ENCODE results near the gene GATM.
"Not testable (repeated sequence)": the region's sequence is repeated elsewhere in the genome, so short reads cannot be mapped to it uniquely, and the experiment has no call there.

Gene GATM

DNA sequence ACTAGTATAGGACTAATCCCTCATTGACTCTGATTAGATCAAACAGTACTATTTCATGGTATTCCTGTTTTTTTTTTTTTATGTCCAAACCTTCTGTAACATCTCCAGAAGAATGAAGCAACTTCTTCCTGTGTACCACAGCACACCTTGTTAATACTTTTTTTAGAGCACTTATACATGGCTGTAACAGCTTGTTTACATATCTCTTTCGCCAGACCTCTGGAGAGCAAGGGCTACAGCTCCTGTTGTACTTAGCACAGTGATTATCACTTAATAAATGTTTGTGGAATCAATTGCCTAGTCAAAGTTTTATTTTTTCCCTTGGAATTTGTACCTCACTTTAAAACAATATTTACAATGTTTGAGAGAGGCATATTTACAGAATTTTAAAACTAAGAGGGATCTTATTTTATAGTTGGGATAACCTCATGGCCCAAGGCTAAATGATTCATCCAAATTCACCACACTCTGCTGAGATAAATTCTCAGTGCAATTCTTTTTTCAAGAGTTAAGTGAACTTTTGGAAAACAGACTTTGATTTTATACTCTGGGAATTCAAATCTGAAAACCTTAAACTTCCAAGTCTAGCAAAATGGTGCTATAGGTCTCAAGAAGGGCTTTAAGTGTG, 9.2 kb upstream of the GATM start:
- no peak for DNase-seq (ENCODE audit: low read depth)

DNA sequence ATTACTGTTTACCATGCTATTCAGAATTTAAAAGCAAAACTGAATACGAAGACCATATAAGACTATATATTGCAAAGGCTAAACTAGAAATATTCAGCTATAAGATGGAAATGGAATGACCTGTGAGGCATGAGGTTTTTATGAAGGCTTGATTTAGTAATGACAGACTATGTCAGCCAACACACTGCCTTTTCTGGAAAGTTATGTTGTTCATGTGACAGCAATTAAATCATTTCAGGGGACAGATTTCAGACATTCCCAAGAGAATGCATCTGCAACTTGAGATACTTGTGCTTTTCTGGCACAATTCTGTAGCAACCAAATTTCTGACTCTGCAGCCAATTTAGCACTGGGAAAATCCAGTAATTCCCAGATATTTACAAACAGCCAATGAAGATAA, 8.6 kb upstream of the GATM start:
- DNase-seq (ENCODE audit: low read depth) = no peak

DNA sequence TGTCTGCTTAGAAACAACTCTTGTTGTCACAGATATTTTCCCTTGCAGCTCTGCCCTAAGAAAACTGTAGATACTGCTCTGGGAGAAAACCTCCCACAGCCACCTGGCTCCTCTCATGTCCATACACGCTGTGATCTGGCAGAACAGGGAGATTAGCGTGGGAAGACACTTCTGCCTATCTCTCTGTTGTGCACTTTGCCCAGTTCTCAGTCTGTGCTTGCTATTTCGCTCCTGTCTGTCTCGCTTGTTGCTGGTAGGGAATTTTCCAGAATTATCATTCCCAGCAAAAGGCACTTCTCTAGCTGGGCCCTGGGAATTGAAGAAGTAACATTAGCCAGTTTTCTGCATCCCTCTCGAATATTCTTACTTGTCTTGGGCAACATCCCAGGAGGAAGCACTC, 8.1 kb upstream of the GATM start:
- DNase-seq (ENCODE audit: low read depth) = no peak

DNA sequence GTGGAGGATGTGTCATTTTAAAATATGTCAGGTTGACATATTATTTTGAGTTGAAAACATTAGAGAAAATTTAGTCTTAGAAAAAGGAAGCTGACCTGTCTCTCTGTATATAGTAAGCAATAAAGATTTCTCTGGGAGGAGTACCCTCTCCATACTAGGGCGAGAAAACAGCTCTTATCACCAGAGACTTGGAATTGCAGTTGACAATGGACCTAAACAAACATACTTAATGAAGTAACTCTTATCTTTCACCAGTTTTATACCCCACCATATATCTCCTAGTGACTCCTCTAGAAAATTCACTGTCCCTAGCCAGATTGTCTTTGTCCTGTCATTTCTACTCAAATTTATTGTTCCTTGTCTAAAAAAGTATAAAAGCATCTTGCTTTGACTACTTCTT, 7.2 kb upstream of the GATM start:
- DNase-seq (ENCODE audit: low read depth) = no peak

DNA sequence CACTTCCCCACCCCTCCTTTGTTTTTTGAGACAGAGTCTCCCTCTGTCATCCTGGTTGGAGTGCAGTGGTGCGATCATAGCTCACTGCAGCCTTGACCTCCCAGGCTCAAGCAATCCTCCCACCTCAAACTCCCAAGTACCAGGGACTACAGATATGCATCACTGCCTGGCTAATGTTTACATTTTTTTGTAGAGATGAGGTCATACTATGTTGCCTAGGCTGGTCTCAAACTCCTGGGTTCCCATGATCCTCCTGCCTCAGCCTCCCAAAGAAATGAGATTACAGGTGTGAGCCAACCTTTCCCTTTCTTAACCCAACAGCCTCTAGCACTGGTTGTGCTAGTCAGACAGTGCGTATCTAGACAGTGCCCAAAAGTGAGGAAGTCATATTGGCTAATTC, 6.4 kb upstream of the GATM start:
- no peak for DNase-seq (ENCODE audit: low read depth)

DNA sequence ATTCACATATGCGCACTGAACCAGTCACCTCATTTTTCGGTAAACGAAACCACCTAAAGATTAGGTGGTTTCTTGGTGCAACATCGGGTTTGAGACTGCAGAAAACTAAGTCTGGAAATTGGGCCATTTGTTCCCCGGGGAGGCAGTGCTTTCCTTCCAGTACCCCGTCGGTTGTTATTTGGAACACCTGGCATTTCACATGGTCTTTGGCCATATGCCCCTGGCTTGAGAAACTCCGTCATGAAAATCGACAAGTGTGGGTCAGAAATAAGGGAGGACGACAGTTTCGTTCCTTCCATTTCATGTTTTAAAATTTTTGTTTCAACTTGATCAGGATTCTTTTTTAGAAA, 544 bp upstream of the GATM start:
- DNase-seq (ENCODE audit: low read depth) = no peak

DNA sequence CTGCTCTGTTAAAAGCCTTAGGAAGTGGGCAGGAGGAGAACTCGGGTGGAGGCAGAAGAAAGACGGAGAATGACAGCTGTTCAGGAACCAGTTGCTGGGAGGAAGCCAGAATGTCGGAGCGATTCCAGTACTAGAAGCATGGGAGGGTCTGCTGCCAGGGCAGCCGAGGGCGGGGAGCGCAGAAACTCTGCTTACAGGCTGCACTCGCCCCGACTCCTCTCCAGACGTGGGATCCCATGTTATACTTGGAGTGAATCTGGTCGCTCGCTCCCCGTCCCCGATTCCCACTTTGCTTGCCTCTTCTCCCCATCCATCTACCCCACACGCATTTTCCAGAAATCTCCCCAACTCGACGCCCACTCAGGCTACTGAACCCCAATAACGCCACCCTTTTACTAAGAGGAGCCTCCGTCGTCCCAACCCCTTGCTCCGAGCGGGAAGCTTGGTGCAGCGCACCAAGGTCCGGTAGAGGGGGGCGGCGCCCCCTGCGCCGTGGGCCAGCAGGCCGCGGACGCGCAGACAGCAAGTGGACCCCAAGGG, 665 bp downstream of the GATM start:
- no peak for DNase-seq (ENCODE audit: low read depth)

DNA sequence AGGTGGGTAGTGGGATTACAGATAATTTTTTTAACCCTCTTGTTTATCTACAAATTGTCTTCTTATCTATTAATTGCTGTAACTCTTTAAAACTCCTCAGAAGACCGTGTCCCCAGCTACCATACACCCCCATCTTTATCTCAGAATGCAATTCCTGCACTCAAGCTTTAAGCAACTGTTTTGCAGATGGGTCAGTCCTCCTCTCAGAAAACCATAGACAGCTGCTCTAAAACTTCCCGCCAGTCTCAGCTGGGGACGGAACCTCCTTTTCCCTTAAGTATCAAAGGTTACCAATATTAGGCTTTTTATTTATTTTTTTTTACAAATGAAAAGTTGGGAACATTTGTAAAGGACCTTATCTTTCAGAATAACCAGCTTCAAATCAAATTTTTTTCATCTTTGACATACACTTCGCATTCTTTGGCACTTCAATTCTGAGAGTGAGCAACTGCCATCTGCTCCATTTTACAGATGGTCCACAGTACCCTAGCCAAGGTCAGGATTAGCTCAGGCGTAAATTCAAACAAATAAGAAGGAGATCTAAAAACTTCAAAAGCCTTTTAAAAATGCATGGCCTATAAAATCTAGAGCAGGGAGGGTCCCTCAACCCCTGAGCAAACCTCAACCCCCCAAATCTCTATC, 1.3 kb downstream of the GATM start:
- no peak for DNase-seq (ENCODE audit: low read depth)

DNA sequence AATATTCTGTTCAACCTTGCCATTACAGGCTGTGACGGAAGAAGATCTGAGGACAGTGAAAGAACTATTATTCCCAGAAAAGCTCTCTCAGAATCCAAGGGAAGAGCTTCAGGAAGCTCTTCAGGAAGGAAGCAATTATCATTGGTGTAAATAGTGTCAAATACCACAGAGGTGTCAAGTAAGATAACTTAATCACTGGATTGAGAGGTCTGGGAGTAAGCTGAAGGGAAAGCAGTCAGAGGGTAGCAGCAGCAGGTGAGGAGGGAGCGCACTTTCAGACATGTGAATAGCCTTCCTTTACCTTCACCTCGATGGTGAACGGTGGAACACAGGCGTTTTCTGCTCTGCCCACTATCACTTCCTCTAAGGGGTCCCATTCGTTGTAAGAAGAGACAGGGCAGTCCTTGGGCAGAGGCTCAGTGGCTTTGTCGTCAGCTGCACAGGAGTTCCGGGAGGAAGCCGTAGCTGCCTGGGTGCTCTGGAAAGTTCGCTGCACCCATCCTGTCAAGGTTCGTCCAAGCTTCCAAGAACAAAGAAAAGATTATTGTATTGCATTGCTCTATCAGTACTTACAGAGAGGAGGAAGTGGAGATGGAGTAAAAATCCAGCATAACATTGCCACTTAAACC, 1.9 kb downstream of the GATM start:
- DNase-seq (ENCODE audit: low read depth) = no peak

DNA sequence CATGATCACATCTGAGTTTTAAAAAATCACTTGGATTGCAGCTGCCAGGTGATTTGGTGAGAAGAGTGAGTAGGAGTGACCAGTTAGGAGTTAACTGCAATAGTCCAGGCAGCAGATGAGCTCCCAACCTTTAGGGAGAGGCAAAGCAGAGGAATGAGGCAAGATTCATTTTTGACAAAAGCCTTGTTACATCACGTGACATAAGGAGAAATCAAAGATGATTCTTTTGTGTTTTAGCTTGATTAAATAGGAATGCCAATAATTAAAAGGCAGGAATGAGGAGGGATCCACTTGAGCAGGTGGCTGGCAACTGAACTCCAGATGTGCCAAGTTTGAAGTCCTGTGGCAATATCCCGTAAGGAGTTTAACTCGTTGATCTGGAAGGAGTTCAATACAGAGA, 2.5 kb downstream of the GATM start:
- no peak for DNase-seq (ENCODE audit: low read depth)

DNA sequence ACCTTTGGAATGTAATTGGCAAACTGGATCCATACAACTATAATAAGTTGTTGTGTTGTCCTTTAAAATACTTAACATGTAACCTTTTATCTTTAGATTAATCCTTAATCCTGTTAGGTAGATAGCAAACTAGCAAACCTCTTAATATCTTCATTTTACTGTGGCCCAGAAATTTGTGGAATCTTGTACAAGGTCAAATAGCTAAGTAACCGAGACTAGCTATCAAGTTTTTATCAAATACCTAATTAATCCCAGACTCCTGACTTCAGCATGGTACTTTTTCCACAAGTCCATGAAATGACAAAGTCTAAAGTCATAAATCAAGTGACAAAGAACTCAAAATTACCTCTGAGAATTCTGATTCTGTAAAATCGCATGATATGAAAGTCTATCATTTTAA, 4.4 kb downstream of the GATM start:
- DNase-seq (ENCODE audit: low read depth) = no peak

DNA sequence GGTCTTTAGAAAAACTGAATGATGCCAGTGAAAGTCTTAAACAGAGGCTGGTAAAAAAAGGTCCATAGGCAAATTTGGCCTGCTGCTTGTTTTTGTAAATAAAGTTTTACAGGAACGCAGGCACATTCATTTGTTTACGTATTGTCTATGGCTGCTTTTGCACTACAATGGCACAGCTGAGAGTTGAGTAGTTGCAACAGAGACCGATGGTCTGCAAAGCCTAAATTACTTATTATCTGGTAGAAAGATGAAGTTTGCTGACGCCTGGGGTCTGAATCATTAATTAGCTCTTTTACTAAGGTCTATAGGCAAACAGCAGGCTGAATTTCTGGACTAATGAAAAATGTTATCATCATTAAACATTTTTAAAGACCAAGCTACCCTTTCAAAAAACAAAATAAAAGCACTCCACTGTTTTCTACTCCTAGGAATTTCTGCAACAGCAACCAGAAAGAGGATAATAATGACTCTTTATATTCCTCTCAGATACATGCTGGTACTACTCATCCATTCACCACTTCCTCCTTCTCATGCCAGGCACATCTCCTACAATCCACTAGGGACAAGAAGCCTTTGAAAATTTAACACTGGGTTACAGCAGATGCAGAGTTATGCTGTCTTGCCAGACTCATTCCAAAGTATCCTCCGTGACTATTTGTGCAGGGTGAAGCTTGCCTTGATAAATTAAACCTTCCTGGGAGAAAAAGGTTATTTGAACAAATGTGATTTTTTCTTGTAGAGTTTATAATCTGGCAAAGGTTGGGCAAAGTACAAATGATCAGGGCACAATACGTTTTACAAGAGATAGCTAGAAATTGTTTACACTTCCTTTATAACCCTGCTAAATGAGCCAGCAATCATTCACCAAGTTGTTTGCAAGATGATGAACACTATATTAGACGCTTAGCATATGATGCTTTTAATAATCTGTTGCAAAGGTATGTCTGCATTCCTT, 6.0 kb downstream of the GATM start:
- no peak for DNase-seq (ENCODE audit: low read depth)

DNA sequence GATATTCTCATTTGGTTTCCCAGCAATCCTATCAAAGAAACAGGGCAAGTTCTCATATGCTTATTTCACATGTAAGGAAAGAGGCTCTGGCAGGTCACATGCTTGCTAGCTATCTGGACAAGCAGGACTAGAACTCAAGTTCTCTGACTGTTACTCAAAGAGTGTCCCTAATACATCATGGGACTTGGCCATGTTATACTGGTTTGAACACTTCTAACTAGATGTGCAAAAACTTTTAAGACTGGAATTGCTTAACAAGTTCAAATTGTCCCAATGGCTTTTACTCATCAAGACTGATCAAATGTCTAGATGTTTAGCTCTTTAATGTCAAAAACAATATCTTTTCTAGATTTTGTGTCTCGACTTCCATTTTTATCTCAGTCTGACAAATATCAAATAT, 6.8 kb downstream of the GATM start:
- no peak for DNase-seq (ENCODE audit: low read depth)

DNA sequence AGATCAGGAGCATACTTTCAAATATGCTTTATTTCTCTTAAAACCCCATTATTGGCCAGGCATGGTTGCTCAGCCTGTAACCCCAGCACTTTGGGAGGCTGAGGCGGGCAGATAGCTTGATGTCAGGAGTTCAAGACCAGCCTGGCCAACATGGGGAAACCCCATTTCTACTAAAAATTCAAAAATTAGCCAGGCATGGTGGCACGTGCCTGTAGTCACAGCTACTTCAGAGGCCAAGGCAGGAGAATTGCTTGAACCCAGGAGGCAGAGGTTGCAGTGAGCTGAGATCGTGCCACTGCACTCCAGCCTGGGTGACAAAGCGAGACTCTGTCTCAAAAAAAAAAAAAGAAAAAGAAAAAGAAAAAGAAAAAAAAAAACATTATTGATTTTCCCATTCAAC, 8.3 kb downstream of the GATM start:
- DNase-seq (ENCODE audit: low read depth) = not testable (repeated sequence)

DNA sequence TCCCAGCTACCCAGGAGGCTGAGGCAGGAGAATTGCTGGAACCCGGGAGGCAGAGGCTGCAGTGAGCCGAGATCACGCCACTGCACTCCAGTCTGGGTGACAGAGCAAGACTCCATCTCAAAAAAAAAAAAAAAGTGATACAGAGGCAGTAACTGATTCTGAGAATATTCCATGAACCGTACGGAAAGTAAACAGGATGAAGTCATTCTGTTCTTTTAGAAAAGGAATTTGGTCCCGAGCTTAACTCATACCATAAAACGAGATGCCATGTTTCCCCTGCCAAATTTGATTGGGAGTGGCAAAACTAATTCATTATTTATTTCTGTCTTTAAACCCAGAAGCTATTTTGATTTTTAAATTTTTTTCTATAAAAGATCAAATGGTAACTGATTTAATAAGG, 11.1 kb downstream of the GATM start:
- DNase-seq (ENCODE audit: low read depth) = not testable (repeated sequence)

DNA sequence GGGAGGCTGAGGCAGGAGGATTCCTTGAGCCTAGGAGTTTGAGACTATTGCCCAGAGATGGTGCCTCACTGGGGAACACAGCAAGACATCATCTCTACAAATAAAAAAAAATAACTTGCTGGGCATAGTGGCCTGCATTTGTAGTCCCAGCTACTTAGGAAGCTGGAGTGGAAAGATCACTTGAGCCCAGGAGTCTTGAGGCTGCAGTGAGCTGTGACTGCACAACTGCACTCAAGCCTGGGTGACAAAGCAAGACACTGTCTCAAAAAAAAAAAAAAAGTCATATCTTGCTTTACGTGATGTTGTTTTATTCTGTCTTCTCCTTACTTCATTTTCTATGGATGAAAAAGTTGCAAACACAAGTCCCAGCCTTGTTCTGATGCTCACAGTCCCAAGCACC, 14.1 kb downstream of the GATM start:
- DNase-seq (ENCODE audit: low read depth) = no peak

DNA sequence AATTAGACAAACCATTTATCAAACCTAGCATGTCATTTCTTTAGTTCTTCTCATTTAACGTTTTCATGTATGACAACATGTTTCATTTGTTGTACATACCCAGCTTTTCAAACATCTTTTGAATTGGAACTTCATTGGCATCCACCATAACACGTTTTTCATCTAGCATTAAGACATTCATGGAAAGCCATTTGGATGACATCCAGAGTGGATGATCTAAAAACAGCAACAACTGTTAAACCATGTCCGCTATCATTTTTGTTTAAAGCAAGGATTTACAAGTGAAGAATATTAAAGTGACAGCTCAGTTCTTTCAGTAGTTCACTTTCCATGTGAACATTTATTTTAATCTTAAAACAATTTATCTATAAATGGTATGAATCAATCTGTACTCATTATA, 14.5 kb downstream of the GATM start:
- no peak for DNase-seq (ENCODE audit: low read depth)

DNA sequence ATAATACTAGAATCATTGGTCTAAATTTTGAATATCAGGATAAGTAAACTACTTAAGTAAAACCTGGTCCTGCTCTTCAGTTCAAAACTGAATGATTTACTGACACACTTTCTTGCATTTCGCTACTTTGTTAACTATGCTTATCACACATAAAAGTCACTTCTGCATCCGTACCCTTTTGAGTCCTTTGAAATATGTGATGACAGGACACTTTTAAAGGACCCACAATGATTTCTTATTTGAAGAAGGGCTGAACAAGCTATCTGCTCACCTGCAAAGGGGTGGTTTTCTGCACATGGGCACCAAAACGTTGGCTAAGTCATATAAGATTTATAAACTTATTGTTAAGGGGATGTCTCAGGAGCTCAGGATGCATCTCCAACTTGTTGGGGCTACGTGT, 15.0 kb downstream of the GATM start:
- no peak for DNase-seq (ENCODE audit: low read depth)

DNA sequence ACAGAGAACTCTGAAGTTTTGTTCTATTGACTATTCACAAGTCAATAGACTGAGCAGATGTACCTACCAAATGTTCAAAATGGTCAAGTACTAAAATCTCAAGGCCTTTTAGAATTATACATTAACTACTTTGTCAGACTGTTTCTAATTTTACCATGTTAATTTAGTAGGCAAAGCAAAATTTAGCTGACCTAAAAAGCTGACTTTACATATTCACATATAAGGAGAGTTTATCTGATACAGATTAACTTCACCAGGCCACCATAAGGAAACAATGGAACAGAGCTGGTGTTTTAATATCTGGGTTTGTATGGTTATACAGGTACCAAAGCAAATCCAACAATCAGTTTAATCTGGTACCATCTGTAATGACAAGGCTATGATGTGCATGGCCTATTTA, 15.9 kb downstream of the GATM start:
- no peak for DNase-seq (ENCODE audit: low read depth)

DNA sequence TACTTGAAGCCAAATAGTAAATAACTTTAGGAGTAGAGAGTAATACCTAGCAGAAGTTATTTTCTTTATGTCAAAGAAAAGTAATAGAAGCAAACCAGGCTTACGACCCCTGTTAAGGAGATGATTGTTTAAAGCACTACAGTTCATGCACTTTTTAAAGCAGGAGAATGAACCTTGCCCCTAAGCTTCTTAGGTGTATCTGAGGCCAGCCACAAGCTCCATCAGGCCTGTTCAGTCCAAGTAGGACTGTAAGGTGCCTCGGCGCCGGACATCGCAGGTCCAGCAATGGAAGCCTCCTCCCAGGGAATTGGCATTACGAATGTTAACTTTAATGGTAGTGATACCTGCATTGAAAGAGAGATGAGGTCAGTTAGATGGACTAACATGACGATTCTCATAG, 16.5 kb downstream of the GATM start:
- no peak for DNase-seq (ENCODE audit: low read depth)

DNA sequence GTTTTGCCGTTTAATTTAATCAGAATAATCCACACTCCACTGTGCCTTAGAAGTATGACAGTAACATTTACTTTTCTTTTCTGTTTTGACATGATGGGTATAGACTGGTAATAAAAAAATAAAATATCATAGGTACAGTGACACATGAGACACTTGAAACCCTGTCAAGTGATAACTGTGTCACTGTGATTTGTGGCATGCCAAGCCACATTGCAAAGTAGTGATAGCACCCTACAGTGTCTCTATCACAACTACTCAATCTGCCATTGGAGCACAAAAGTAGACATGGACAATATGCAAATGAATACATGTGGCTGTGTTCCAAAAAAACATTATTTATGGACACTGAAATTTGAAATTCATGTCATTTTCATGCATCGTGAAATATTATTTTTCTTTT, 22.5 kb downstream of the GATM start:
- DNase-seq (ENCODE audit: low read depth) = no peak

DNA sequence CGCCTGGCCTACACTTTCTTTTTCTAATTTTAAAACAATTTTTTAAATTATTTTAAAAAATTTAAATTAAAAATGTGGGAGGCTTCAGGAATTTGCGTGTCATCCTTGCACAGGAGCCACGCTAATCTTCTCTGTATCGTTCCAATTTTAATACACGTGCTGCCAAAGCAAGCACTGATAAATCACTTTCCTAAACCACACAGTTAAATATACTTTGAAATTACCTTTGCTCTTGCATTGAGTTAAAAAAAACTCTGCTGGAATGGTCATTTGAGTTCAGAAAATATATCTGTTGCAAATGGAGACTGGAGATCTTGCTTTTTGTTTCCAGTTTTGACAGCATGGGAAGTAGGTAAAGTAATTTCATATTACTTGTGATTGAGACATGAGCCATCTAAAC, 23.6 kb downstream of the GATM start:
- DNase-seq (ENCODE audit: low read depth) = no peak

DNA sequence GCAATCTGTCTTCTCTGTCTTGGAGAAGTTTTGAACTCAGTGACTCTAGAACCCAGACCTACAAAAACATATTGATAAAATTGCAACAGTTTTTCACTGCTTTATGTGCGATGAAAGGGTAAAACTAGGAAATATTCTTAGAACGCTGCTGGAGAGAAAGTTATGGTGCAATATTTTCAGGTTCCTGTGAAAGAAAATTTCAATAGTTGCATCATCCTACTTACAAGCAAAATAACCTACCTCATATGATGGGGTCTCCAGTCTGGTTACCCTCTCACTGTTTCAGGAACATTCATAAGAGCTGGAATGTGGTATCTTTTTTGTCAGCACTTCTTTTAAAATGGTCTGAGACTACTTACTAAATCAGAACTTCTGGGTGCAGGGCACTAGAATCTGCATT, 27.1 kb downstream of the GATM start:
- no peak for DNase-seq (ENCODE audit: low read depth)
